Stimulated activated CD8-positive, alpha-beta memory T cell treated with anti-CD3 and anti-CD28 coated beads, Interleukin-4, amount 100 ng/mL, for 24 hours (primary cell): ENCODE data around the gene IGFL2.
"Not testable (repeated sequence)": the region's sequence is repeated elsewhere in the genome, so short reads cannot be mapped to it uniquely, and the experiment has no call there.

Source experiments
- DNase-seq: peaks from one replicate; pipeline ENCODE4 v3.0.0-alpha.2; 2020; ENCODE audit warnings: low read depth

IGFL2 gene

GRCh38 chr19:46189971-46190888 lies 42.2 kb downstream of the IGFL2 start:
- DNase-seq = no peak

DNA sequence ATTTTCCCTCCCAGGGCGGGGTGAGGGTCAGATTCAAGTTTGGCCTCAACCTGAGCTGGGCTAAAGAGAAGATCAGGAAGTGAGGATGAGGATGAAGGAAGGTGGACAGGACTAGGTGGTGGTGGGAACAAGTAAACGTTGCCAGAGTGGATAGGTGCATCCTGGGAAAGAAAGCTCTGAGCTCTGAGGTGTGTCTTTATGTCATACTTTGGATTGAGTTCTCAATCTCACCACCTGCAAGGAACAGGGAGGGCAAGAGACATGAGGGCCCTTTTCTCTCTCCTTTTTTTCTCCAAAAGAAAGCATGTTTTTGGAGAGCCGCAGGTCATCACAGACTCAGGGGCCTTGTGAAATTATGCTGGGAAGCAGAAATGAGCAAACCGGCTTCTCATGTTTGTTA lies 43.3 kb downstream of the IGFL2 start:
- DNase-seq = no peak

DNA sequence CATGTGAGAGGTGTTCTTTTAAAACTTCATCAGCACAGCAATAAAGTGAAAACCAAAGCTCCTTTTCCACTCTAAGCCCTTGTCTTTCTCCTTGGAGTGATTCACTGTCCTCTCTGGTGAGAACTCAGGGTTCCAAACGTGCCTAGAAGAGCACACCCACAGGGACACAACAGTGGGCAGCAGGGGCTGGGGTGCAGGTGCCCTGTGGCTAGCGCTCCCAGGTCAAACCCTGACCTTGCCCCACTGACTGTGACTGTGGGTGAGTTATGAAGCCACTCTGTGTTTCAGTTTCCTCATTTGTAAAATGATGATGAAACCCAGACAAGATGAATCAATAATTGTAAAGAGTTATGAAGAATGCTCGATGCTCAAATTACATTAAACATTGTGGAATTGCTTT lies 43.9 kb downstream of the IGFL2 start:
- DNase-seq = no peak

- not testable (repeated sequence) for DNase-seq
Measured at GRCh38 chr19:46192626-46192991, 44.6 kb downstream of the IGFL2 start.

- DNase-seq = no peak
Measured at GRCh38 chr19:46192992-46193650, 45.1 kb downstream of the IGFL2 start.

- DNase-seq = no peak
Measured at GRCh38 chr19:46193678-46194077, 45.6 kb downstream of the IGFL2 start.

GRCh38 chr19:46195104-46195503 lies 47.1 kb downstream of the IGFL2 start:
- DNase-seq = no peak

DNA sequence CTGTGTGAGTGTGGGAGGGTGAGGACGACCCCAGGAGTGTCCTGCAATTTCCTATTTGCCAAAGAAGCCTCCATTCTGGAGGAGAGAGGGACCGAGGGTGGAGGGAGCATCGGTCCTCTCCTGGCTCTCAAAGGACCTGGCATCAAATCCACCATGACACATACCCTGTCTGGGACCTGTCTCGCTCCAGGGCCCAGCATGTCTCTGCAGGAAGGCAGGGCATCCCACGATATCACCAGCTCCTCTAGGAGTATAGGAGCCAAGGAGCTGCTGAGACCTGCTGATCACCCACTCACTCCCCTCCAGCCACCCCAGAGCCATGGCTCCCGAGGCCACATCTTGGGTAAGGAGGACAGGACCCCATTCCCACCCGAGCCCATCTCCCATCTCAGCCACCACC lies 47.9 kb downstream of the IGFL2 start:
- not testable (repeated sequence) for DNase-seq

DNA sequence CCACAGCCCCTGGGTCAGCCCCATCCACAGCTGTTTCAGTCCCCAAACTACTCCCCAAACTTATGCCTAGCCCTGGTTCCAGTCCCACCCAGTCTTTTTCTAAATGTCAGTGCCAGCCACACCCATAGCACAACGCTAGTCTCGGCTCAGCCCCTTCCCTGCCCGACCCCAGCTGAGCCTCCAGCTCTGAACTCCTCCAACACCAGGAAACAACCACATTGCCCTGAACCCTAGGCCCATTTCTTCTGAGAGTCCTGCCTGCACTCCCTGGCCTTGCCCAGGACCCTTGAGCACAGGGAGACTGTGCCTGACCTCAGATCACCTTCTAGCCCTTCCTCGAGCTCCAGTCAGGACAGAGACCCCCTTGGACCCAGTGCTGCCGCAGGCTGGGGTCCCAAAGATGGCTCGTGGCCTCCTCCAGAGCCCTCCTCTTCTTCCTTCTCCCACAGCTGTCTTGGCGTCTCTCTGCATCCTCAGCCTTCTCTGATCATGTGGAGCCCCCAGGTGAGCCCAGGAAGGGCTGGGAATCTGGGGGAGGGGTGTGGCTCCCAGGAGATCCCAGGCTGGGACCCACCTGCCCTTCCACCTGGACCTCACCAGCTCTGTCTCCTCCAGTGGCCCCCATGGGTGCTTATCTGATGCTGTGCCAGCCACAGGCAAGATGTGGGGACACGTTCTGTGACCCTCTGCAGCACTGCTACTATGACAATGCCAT lies 48.5 kb downstream of the IGFL2 start:
- DNase-seq = no peak

GRCh38 chr19:46197314-46198070 lies 49.5 kb downstream of the IGFL2 start:
- DNase-seq = no peak

GRCh38 chr19:46198756-46199155 lies 50.7 kb downstream of the IGFL2 start:
- no peak for DNase-seq

- DNase-seq = no peak
Measured at GRCh38 chr19:46201454-46202310, 53.6 kb downstream of the IGFL2 start.

DNA sequence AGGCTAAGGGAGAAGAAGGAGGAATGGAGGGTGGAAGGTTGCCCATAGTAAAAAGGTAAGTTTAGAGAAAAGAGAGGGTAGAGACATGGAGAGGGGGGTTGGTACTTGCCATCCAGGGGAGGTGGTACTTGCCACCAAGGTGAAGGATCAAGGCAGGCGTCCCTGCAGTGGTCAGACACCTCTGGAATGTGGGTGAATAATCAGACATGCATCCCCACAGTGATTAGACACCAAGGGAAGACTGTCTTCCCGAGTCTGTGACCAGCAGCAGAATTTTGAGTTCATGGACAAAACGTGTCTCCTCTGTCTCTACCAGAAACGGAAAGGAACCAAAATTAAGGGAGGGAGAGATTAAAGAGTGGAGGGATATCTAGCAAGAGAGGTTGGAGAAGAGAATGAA lies 54.4 kb downstream of the IGFL2 start:
- DNase-seq = no peak

GRCh38 chr19:46202872-46203860 lies 55.1 kb downstream of the IGFL2 start:
- no peak for DNase-seq

DNA sequence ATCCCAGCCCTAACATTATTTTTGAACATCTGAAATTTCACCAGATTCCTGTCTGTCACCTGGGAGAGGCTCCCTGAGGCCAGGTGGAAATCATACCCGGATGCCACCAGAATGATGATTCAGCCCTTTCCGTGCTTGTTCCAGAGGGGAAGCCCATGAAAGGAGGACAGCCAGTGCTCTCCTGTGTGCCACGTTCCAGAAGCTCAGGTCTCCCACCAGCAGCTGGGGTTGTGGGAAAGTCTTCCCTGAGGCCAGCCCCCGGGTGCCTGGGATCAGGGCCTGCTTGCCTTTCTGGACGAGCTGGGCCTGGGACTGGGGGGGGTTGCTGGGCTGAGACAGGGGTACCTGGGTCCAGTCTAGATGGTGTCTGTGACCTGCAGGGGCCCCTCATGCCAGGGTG lies 56.0 kb downstream of the IGFL2 start:
- DNase-seq = no peak

DNA sequence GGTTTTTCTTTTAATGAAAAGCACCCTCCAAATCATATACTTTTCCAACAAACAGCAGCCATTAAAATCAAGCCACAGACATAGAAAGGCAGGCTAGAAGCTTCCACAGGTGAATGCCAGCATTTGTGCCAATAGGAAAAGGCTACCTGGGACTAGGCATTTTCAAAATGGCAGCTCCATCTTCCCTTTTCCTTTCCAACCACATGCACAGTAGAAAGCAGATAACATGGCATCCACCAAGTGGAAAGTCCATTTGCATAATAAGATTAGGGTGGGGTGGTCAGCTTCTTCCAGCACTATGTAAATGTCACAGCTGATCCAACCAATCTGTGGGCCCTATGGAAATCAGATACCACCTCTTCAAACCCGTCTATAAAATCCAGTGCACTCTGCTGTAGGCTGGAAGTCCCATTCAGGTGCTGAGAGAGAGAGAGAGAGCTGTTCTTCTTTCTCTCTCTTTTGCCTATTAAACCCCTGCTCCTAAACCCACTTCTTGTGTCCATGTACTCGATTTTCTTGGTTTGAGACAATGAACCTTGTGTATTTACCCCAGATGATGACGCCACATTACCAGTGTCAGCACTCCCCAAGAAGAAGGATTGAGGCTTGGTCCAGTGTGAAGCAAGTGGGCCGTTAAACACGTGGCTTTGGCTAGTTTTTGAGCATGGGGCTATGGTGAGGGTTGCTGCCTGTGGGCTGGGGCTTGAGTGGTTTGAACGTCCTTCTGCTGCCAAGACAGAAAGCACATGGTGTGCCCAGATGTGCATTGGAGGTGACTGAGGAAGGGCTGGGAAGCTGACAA lies 57.3 kb downstream of the IGFL2 start:
- no peak for DNase-seq

GRCh38 chr19:46206176-46206575 lies 58.1 kb downstream of the IGFL2 start:
- no peak for DNase-seq

DNA sequence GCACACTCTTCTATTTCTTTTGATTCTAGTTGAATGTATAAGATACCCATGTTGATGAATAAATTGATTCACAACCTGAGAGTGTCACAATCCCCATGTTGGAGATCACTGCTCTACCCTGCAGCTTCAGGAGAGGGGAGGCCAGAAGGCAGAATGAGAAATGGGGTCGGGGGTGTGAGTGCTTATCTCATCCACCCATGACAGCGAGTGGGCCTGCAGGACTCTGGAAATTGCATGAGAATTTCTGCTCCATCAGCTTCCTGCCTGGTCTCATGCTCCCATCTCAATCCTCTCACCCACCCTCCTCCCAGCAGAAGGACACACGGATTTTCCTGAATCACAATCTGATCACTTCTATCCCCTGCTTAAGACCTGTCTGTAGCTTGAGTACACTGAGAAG lies 58.6 kb downstream of the IGFL2 start:
- no peak for DNase-seq

DNA sequence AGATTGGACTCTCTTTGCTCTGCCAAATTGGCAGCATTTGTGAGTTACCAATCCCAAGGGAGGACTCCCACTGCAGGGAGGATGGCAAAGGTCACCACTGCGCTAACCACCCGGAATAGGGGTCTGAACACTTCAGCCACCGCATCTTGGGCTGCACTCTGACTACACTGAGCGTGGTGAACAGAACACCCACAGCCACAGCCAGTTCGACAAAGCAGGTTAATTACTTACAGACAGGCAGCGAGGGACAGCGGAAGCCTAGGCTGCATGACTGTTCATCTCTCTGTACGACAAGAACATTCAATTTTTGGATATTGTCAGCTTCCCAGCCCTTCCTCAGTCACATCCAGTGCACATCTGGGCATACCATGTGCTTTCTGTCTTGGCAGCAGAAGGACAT lies 59.8 kb downstream of the IGFL2 start:
- DNase-seq = not testable (repeated sequence)
